ENCODE results near the gene SLC25A46. TPM values are rescaled to one million over a fixed set of nuclear protein-coding genes. Genes with fewer than 3 reads are reported as not detected.

SLC25A46 gene
- total and polyA plus RNA-seq, 2 of the 8 experiments (the other 6 are each of a cell fraction or from before 2014, with no cell fraction given): 10.6 to 21.7 TPM

DNA sequence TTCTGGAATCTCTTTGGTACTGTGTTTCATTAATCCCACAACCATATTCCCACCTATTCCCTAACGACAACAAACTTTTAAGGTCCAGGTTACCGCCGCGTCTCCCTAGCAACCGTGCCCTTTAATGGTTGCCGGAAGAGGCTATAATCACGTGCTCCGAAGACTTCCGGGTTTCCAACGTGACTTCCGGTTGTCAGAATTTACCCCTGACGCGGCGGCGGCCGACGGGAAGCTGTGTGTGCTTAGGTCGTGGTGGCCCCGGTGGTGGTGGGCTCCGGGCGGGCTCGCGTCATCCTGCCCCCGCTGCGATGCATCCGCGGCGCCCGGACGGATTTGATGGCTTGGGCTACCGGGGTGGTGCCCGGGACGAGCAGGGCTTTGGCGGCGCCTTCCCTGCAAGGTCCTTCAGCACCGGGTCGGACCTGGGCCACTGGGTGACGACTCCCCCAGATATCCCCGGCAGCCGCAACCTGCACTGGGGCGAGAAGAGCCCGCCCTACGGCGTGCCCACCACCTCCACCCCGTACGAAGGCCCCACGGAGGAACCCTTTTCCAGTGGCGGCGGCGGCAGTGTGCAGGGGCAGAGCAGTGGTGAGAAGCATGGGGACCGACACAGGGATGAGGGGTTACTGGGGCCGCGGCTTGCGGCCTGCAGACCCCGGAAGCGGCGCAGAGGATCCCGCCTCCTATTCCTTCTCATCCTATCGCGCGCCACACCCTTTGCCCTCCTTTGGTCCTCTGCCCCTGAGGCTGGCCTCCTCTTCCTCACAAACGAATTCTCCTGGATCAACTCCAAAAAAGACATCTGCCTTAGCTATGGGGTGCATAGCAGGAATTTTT lies at the start of gene SLC25A46 (continued):
- TF ChIP-seq CBX5 (IDR thresholded peaks at IDR 0.05; ENCODE audit: low read depth, low read length): no peak
- TF ChIP-seq RBBP5 (IDR thresholded peaks at IDR 0.05; ENCODE audit: borderline replicate concordance, low read depth, low read length): peak; percentile 42; the same call in 1 of the 2 replicates
- peak; percentile 86 for TF ChIP-seq KDM4A (IDR thresholded peaks at IDR 0.05; ENCODE audit: low read depth, low read length, severe bottlenecking)
- TF ChIP-seq PHF8 (conservative IDR thresholded peaks at IDR 0.05; ENCODE audit: low read depth, low read length): peak; percentile 73
- TF ChIP-seq, protein P1, sequence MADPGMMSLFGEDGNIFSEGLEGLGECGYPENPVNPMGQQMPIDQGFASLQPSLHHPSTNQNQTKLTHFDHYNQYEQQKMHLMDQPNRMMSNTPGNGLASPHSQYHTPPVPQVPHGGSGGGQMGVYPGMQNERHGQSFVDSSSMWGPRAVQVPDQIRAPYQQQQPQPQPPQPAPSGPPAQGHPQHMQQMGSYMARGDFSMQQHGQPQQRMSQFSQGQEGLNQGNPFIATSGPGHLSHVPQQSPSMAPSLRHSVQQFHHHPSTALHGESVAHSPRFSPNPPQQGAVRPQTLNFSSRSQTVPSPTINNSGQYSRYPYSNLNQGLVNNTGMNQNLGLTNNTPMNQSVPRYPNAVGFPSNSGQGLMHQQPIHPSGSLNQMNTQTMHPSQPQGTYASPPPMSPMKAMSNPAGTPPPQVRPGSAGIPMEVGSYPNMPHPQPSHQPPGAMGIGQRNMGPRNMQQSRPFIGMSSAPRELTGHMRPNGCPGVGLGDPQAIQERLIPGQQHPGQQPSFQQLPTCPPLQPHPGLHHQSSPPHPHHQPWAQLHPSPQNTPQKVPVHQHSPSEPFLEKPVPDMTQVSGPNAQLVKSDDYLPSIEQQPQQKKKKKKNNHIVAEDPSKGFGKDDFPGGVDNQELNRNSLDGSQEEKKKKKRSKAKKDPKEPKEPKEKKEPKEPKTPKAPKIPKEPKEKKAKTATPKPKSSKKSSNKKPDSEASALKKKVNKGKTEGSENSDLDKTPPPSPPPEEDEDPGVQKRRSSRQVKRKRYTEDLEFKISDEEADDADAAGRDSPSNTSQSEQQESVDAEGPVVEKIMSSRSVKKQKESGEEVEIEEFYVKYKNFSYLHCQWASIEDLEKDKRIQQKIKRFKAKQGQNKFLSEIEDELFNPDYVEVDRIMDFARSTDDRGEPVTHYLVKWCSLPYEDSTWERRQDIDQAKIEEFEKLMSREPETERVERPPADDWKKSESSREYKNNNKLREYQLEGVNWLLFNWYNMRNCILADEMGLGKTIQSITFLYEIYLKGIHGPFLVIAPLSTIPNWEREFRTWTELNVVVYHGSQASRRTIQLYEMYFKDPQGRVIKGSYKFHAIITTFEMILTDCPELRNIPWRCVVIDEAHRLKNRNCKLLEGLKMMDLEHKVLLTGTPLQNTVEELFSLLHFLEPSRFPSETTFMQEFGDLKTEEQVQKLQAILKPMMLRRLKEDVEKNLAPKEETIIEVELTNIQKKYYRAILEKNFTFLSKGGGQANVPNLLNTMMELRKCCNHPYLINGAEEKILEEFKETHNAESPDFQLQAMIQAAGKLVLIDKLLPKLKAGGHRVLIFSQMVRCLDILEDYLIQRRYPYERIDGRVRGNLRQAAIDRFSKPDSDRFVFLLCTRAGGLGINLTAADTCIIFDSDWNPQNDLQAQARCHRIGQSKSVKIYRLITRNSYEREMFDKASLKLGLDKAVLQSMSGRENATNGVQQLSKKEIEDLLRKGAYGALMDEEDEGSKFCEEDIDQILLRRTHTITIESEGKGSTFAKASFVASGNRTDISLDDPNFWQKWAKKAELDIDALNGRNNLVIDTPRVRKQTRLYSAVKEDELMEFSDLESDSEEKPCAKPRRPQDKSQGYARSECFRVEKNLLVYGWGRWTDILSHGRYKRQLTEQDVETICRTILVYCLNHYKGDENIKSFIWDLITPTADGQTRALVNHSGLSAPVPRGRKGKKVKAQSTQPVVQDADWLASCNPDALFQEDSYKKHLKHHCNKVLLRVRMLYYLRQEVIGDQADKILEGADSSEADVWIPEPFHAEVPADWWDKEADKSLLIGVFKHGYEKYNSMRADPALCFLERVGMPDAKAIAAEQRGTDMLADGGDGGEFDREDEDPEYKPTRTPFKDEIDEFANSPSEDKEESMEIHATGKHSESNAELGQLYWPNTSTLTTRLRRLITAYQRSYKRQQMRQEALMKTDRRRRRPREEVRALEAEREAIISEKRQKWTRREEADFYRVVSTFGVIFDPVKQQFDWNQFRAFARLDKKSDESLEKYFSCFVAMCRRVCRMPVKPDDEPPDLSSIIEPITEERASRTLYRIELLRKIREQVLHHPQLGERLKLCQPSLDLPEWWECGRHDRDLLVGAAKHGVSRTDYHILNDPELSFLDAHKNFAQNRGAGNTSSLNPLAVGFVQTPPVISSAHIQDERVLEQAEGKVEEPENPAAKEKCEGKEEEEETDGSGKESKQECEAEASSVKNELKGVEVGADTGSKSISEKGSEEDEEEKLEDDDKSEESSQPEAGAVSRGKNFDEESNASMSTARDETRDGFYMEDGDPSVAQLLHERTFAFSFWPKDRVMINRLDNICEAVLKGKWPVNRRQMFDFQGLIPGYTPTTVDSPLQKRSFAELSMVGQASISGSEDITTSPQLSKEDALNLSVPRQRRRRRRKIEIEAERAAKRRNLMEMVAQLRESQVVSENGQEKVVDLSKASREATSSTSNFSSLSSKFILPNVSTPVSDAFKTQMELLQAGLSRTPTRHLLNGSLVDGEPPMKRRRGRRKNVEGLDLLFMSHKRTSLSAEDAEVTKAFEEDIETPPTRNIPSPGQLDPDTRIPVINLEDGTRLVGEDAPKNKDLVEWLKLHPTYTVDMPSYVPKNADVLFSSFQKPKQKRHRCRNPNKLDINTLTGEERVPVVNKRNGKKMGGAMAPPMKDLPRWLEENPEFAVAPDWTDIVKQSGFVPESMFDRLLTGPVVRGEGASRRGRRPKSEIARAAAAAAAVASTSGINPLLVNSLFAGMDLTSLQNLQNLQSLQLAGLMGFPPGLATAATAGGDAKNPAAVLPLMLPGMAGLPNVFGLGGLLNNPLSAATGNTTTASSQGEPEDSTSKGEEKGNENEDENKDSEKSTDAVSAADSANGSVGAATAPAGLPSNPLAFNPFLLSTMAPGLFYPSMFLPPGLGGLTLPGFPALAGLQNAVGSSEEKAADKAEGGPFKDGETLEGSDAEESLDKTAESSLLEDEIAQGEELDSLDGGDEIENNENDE (IDR thresholded peaks at IDR 0.05; ENCODE audit: insufficient replicate concordance, low read length): no peak
- TF ChIP-seq SIN3A (conservative IDR thresholded peaks at IDR 0.05 in 1 of 2, IDR thresholded peaks at IDR 0.05 in 1 of 2; ENCODE audit: low read depth in 1 of 2, low read length in 2 of 2): peak; percentile 87 to 96; a peak in 2 of 4 replicates
